Adrenal gland (tissue), 5 donors: ENCODE data around the gene TMEM11.

Experiments
- CTCF ChIP-seq, 6 experiments: fragments of 450-650 bp in 4 of 6; fragments of 200-600 bp in 2 of 6; sonication (generic) in 1 of 6; IDR thresholded peaks; 1 replicate in 5 of 6; 2 replicates in 1 of 6; pipeline versions ENCODE4 v1.5.1 to v1.8.0; 2016 to 2021; ENCODE audit warnings: antibody characterized with exemption in 6 of 6, mild to moderate bottlenecking in 2 of 6, moderate library complexity in 1 of 6
- POLR2A ChIP-seq, 2 donors: fragments of 450-650 bp; IDR thresholded peaks; one replicate each; pipeline ENCODE4 v1.6.1; 2017; ENCODE audit warnings: antibody characterized with exemption in 2 of 2, mild to moderate bottlenecking in 2 of 2, moderate library complexity in 1 of 2
- donor health status: DM: no; HTN: no; CAD: no.

GRCh38 chr17:21176773-21177395, 37.1 kb downstream of the TMEM11 start:
- TF ChIP-seq POLR2A (IDR thresholded peaks at IDR 0.05) (no peak), CTCF (IDR thresholded peaks at IDR 0.05) (no peak)
